ENCODE results near the gene NDUFA8. TPM values are rescaled to one million over a fixed set of nuclear protein-coding genes. Genes with fewer than 3 reads are reported as not detected.

Gene NDUFA8
- total RNA-seq, 1 donor from 2014 or later, result 32.4 TPM

DNA sequence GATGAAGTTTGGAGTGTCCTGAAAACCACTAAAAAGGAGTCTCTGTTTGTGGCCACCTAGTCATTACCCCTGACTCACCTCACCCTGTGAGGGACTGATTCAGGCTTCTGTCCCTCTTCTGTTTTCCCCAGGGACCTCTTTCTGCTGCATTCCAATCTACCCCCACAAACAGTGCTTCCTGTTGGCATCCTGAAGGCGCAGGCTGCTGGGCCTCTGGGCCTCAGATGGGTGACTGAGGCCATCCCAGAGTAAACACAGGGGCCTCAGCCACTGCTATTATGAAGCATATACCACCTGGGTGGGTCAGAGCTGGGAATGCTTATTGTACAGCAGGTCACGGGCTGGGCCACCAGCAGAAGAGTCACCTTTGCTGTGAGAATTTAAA lies 20.1 kb upstream of the NDUFA8 start:
- TF ChIP-seq, protein P1, sequence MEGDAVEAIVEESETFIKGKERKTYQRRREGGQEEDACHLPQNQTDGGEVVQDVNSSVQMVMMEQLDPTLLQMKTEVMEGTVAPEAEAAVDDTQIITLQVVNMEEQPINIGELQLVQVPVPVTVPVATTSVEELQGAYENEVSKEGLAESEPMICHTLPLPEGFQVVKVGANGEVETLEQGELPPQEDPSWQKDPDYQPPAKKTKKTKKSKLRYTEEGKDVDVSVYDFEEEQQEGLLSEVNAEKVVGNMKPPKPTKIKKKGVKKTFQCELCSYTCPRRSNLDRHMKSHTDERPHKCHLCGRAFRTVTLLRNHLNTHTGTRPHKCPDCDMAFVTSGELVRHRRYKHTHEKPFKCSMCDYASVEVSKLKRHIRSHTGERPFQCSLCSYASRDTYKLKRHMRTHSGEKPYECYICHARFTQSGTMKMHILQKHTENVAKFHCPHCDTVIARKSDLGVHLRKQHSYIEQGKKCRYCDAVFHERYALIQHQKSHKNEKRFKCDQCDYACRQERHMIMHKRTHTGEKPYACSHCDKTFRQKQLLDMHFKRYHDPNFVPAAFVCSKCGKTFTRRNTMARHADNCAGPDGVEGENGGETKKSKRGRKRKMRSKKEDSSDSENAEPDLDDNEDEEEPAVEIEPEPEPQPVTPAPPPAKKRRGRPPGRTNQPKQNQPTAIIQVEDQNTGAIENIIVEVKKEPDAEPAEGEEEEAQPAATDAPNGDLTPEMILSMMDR (IDR thresholded peaks at IDR 0.05), result no peak
- no peak for TF ChIP-seq POLR2AphosphoS5 (IDR thresholded peaks at IDR 0.05; ENCODE audit: insufficient read depth in 1 of 2, low read depth in 1 of 2)
- DNase-seq (ENCODE audit: extremely low spot score in 2 of 2), result no peak
- H3K4me1 ChIP-seq, result no peaks in the 10 kb centered on the region
- H3K36me3 ChIP-seq, result no peaks in the 10 kb centered on the region
- H3K27me3 ChIP-seq, result no peaks in the 10 kb centered on the region
- H3K9me3 ChIP-seq, result no peaks in the 10 kb centered on the region
- intact Hi-C loops (cut with DNase I), result no loop called here
- H3K4me3 ChIP-seq, result no peak overlapping the region
- H3K27ac ChIP-seq, result no peak overlapping the region

DNA sequence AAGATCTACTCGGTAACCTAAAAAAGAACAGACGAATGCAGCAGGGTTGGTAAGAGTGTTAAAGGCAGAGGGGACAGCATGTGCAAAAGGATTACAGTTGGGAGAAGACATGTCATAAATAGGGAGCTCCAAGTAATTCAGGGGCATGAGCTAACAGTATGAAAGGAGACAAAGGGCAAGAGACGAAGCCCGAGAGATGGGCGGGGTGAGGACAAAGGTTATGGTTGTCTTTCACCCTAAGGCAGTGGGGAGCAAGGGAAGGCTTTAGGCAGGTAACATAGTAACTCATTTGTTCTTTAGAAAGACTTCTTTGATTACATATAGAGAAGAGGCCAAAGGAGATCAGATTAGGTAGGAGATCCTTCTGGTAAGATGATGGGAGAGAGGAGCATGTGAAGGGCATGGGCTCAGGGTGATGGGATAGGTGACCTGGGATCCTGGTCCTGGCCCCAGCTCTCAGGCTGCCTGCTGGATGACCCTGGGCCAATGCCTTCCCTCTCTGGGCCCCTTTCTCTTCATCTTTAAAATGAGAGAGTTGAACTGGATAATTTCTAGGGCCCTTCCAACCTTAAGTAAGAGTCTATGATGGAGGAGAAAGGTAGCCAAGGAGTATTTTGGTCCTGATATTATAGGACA lies 19.6 kb upstream of the NDUFA8 start:
- H3K9me3 ChIP-seq, result no peaks in the 10 kb centered on the region
- intact Hi-C loops (cut with DNase I), result no loop called here

DNA sequence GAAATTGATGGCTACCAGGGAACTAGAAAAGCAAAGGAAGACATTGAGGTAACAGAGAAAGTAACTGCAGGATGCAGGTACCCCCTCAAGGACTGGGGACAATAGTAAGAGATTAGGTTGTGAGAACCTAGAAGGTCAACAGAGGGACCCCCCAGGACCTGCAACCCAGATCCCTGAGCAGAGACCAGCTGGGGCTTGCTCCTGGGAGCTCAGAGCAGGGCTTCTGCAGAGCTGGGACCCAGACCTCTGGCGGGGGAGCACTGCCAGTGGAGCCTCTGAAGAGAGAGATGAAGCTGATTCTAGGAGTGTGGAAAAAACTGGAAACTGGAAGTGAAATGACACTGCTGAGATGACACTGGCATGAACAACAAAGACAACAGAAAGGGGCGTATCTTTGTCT lies 17.3 kb upstream of the NDUFA8 start:
- Histone ChIP-seq H3K27ac (no peak overlapping the region), H3K4me3 (no peak overlapping the region), H3K27me3 (no peaks in the 10 kb centered on the region), H3K4me1 (no peaks in the 10 kb centered on the region), H3K36me3 (no peaks in the 10 kb centered on the region), H3K9me3 (no peaks in the 10 kb centered on the region)
- intact Hi-C loops (cut with DNase I), result no loop called here
- TF ChIP-seq POLR2AphosphoS5 (IDR thresholded peaks at IDR 0.05; ENCODE audit: insufficient read depth in 1 of 2, low read depth in 1 of 2) (no peak), POLR2A (IDR thresholded peaks at IDR 0.05) (no peak)
- TF ChIP-seq, protein P1 (IDR thresholded peaks at IDR 0.05), result no peak
- DNase-seq (ENCODE audit: extremely low spot score in 2 of 2), result no peak

More for the DNA sequence above, 19.6 kb upstream of the NDUFA8 start:
- no peaks in the 10 kb centered on the region for H3K4me1 ChIP-seq
- no peak overlapping the region for H3K4me3 ChIP-seq
- H3K36me3 ChIP-seq, result no peaks in the 10 kb centered on the region
- no peaks in the 10 kb centered on the region for H3K27me3 ChIP-seq
- H3K27ac ChIP-seq, result no peak overlapping the region
- TF ChIP-seq POLR2A (IDR thresholded peaks at IDR 0.05) (no peak), POLR2AphosphoS5 (IDR thresholded peaks at IDR 0.05; ENCODE audit: insufficient read depth in 1 of 2, low read depth in 1 of 2) (no peak)
- TF ChIP-seq, protein P1 (IDR thresholded peaks at IDR 0.05), result no peak
- DNase-seq (ENCODE audit: extremely low spot score in 2 of 2), result no peak

DNA sequence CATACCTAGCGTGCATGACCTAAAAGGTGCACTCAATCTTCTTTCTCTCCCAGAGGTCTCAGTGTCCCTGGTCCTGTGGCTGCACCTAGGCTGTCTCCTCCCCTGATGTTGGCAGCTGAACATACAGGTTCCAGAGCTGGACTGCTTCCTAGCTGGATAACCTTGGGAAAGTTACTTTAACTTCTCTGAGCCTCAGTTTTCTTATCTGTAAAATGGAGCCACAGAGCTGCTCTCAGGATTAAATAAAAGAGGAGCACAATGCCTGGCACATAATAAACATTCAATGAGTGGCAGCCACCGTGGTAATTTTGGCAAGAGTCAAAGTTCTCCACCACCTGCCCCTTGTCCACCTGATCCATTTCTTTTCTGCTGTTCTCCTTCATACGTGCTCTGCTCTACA lies 14.1 kb upstream of the NDUFA8 start:
- no peak overlapping the region for H3K27ac ChIP-seq
- no peaks in the 10 kb centered on the region for H3K36me3 ChIP-seq
- intact Hi-C loops (cut with DNase I), result no loop called here
- no peak overlapping the region for H3K4me3 ChIP-seq
- TF ChIP-seq POLR2A (IDR thresholded peaks at IDR 0.05), result no peak
- TF ChIP-seq, protein P1 (IDR thresholded peaks at IDR 0.05), result no peak
- no peak for TF ChIP-seq POLR2AphosphoS5 (IDR thresholded peaks at IDR 0.05; ENCODE audit: insufficient read depth in 1 of 2, low read depth in 1 of 2)
- DNase-seq (ENCODE audit: extremely low spot score in 2 of 2), result no peak
- no peaks in the 10 kb centered on the region for H3K4me1 ChIP-seq
- H3K27me3 ChIP-seq, result no peaks in the 10 kb centered on the region
- no peaks in the 10 kb centered on the region for H3K9me3 ChIP-seq

DNA sequence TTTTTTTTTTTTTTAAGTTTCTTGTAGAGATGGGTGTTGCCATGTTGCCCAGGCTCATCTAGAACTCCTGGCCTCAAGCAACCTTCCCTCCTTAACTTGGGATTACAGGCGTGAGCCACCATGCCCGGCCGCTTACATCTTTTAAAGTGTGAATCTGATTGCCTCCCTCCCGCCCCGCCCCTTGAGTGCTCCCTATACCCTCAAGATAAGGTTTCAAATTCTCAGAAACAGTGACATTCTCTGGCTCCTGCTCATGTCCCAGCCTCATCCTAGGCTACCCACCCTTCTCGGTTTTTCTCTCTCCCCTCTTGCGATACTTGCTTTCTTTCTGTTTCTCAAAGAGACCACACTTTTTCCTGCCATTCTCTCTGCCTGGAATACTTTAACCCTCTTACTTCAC lies 12.6 kb upstream of the NDUFA8 start:
- Histone ChIP-seq H3K4me1 (no peaks in the 10 kb centered on the region), H3K9me3 (no peaks in the 10 kb centered on the region), H3K4me3 (no peak overlapping the region), H3K36me3 (no peaks in the 10 kb centered on the region), H3K27me3 (no peaks in the 10 kb centered on the region), H3K27ac (no peak overlapping the region)
- no peak for DNase-seq (ENCODE audit: extremely low spot score in 2 of 2)
- intact Hi-C loops (cut with DNase I), result no loop called here
- TF ChIP-seq POLR2AphosphoS5 (IDR thresholded peaks at IDR 0.05; ENCODE audit: insufficient read depth in 1 of 2, low read depth in 1 of 2) (no peak), POLR2A (IDR thresholded peaks at IDR 0.05) (no peak)
- TF ChIP-seq, protein P1 (IDR thresholded peaks at IDR 0.05), result no peak

Data from vagina (tissue), 2 donors.